Neuronal stem cell (in vitro differentiated cells): ENCODE measurements around the gene ANXA3.

Experiments
- DNase-seq: peaks from one replicate; pipeline ENCODE4 v3.0.0-alpha.2; 2013; ENCODE audit warnings: low spot score
- H2AFZ ChIP-seq: one replicate; pipeline ENCODE4 v1.6.1; 2013; ENCODE audit warnings: mild to moderate bottlenecking, low read length, inconsistent platforms
- H2AK5ac ChIP-seq: 2 replicates; pipeline ENCODE4 v1.6.1; 2013; ENCODE audit warnings: low read depth, mild to moderate bottlenecking, inconsistent platforms, low read length, moderate library complexity, mixed read lengths
- H2BK120ac ChIP-seq: 2 replicates; pipeline ENCODE4 v1.6.1; 2013; ENCODE audit warnings: low read depth, mild to moderate bottlenecking, inconsistent platforms, low read length, moderate library complexity, mixed read lengths
- H2BK12ac ChIP-seq: one replicate; pipeline ENCODE4 v1.6.1; 2013; ENCODE audit warnings: low read length, inconsistent platforms
- H2BK15ac ChIP-seq: 2 replicates; pipeline ENCODE4 v1.6.1; 2013; ENCODE audit warnings: mild to moderate bottlenecking, low read length, inconsistent platforms, mixed read lengths
- H2BK5ac ChIP-seq: one replicate; pipeline ENCODE4 v1.6.1; 2013; ENCODE audit warnings: inconsistent platforms, mild to moderate bottlenecking, low read length, moderate library complexity
- H3K14ac ChIP-seq: one replicate; pipeline ENCODE4 v1.6.1; 2013; ENCODE audit warnings: low read length, inconsistent platforms
- H3K18ac ChIP-seq: 2 replicates; pipeline ENCODE4 v1.6.1; 2013; ENCODE audit warnings: low read length, inconsistent platforms
- H3K23ac ChIP-seq: 2 replicates; pipeline ENCODE4 v1.6.1; 2013; ENCODE audit warnings: low read depth, mild to moderate bottlenecking, mixed read lengths, low read length, inconsistent platforms; ENCODE audit not compliant: poor library complexity
- H3K27ac ChIP-seq: replicated peaks from 3 replicates; pipeline ENCODE4 v1.5.1; 2013; ENCODE audit warnings: low read length, inconsistent platforms
- H3K27me3 ChIP-seq, 3 experiments: 2 replicates each; pipeline ENCODE4 v1.6.1; 2013; ENCODE audit warnings: low read length in 3 of 3, mild to moderate bottlenecking in 2 of 3, inconsistent platforms in 1 of 3, low read depth in 1 of 3, mixed read lengths in 1 of 3, moderate library complexity in 1 of 3; ENCODE audit not compliant: control insufficient read depth in 3 of 3, insufficient read depth in 3 of 3
- H3K36me3 ChIP-seq, 2 donors: replicated peaks in 1 of 2; 2 replicates each; pipeline ENCODE4 v1.6.1; 2013; ENCODE audit warnings: low read length in 2 of 2; ENCODE audit not compliant: control insufficient read depth in 2 of 2, insufficient read depth in 2 of 2
- H3K4ac ChIP-seq: 2 replicates; pipeline ENCODE4 v1.6.1; 2013; ENCODE audit warnings: inconsistent platforms, mild to moderate bottlenecking, low read length, moderate library complexity
- H3K4me1 ChIP-seq, 2 donors: 1 replicate in 1 of 2; 2 replicates in 1 of 2; pipeline ENCODE4 v1.6.1; 2013; ENCODE audit warnings: low read length in 2 of 2, low read depth in 1 of 2; ENCODE audit not compliant: control insufficient read depth in 2 of 2, insufficient read depth in 1 of 2
- H3K4me2 ChIP-seq: one replicate; pipeline ENCODE4 v1.6.1; 2013; ENCODE audit warnings: mild to moderate bottlenecking, low read length, inconsistent platforms; ENCODE audit not compliant: insufficient read depth, poor library complexity, severe bottlenecking
- H3K4me3 ChIP-seq, 2 donors: 2 replicates each; pipeline ENCODE4 v1.5.1; 2013; ENCODE audit warnings: low read length in 2 of 2, mild to moderate bottlenecking in 2 of 2, inconsistent platforms in 1 of 2, moderate library complexity in 1 of 2
- H3K79me1 ChIP-seq: one replicate; pipeline ENCODE4 v1.6.1; 2013; ENCODE audit warnings: low read depth, mild to moderate bottlenecking, inconsistent platforms, low read length, moderate library complexity
- H3K9ac ChIP-seq: one replicate; pipeline ENCODE4 v1.6.1; 2013; ENCODE audit warnings: mild to moderate bottlenecking, low read depth, low read length, inconsistent platforms; ENCODE audit not compliant: poor library complexity
- H3K9me3 ChIP-seq, 2 donors: replicated peaks in 1 of 2; 2 replicates each; pipeline versions ENCODE3 to v1.6.1; 2013; ENCODE audit warnings: low read length in 2 of 2, mild to moderate bottlenecking in 2 of 2, inconsistent platforms in 1 of 2, low read depth in 1 of 2, mixed read lengths in 1 of 2, moderate library complexity in 1 of 2; ENCODE audit not compliant: control insufficient read depth in 2 of 2, insufficient read depth in 1 of 2
- H4K8ac ChIP-seq: one replicate; pipeline ENCODE4 v1.6.1; 2013; ENCODE audit warnings: low read depth, mild to moderate bottlenecking, inconsistent platforms, low read length, moderate library complexity
- H4K91ac ChIP-seq: one replicate; pipeline ENCODE4 v1.6.1; 2013; ENCODE audit warnings: low read length, low read depth, mild to moderate bottlenecking, inconsistent platforms; ENCODE audit not compliant: poor library complexity
- WGBS, 2 donors: extraction: QIAGEN DNeasy Blood & Tissue Kit; methylation state at CpG; one replicate each; pipeline ENCODE4 v1.1.7; 2013; ENCODE audit warnings: missing lambda C conversion rate in 2 of 2, mixed read lengths in 1 of 2; ENCODE audit not compliant: insufficient read length in 2 of 2, insufficient replicate concordance in 1 of 2; ENCODE audit errors: extremely low coverage in 2 of 2; 5-methylcytosine and 5-hydroxymethylcytosine counted together

The ANXA3 gene

DNA sequence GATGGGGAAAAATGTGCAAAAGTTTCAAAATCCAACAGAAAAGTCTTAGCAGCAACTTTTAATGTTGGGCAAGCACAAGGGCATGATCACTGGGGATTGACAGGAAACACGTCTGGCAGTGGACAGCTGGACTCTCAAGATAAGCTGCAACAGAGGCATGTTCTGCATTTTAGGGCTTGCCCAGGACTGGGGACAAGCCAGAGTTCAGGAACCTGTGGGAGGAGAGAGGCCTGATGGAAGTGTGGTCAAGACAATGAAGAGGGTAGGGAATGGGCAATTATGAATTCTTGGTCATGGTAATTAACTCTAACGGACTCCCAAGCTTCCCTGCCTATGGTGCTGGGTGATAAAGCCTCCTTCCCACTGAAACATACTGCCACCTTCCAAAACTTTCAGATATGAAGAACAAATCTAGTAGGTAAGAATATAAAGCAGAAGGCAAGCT, 48.4 kb downstream of the ANXA3 start:
- no peak overlapping the region for H3K9ac ChIP-seq
- no peak for DNase-seq
- H4K91ac ChIP-seq: no peak overlapping the region
- H3K18ac ChIP-seq: no peak overlapping the region
- no peak overlapping the region for H3K4me2 ChIP-seq
- H3K14ac ChIP-seq: no peak overlapping the region
- H3K79me1 ChIP-seq: no peaks in the 10 kb centered on the region
- H3K4me3 ChIP-seq: no peak overlapping the region
- no peaks in the 10 kb centered on the region for H3K27me3 ChIP-seq
- H3K23ac ChIP-seq: no peak overlapping the region
- H2BK120ac ChIP-seq: no peak overlapping the region
- H3K4ac ChIP-seq: no peak overlapping the region
- H2BK15ac ChIP-seq: no peak overlapping the region
- WGBS, 2 donors: no CpG with 5 or more reads among the region's 2 CpGs
- H2BK12ac ChIP-seq: no peak overlapping the region
- H3K36me3 ChIP-seq: peaks cover 0 to 2% of the 10 kb centered on the region in 2 donors
- H3K4me1 ChIP-seq: no peaks in the 10 kb centered on the region
- H4K8ac ChIP-seq: no peak overlapping the region
- H3K27ac ChIP-seq: no peak overlapping the region
- no peak overlapping the region for H2AFZ ChIP-seq
- H3K9me3 ChIP-seq: no peaks in the 10 kb centered on the region
- H2BK5ac ChIP-seq: no peak overlapping the region
- H2AK5ac ChIP-seq: no peak overlapping the region

DNA sequence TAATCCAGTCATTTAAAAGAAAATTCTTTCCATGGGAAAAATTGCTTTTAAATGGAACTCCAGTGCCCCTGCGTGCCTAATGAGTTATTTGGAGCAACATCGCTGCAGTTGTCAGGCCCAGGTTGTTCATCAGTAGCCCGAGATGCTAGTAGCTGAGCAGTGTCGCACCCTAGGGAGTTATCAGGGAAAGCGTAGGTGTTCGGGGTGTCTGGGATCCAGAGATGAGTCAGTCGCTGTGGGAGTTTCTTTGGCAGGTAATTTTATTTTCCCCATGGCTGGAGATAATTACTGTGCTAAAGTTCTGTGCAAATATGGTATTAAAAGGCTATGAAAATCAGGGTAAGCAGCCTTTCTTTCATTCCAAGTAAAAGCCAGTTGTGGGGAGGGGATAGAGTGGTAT, 49.4 kb downstream of the ANXA3 start:
- Histone ChIP-seq H3K4ac (no peak overlapping the region), H3K9ac (no peak overlapping the region), H3K27ac (no peak overlapping the region), H2AK5ac (no peak overlapping the region), H3K18ac (no peak overlapping the region), H4K8ac (no peak overlapping the region), H3K23ac (no peak overlapping the region), H2BK120ac (no peak overlapping the region), H3K27me3 (no peaks in the 10 kb centered on the region), H3K4me3 (no peak overlapping the region), H2AFZ (no peak overlapping the region), H3K79me1 (no peaks in the 10 kb centered on the region), H3K4me1 (no peaks in the 10 kb centered on the region), H3K36me3 (peaks cover 0 to 2% of the 10 kb centered on the region in 2 donors), H4K91ac (no peak overlapping the region), H3K4me2 (no peak overlapping the region), H2BK12ac (no peak overlapping the region), H2BK5ac (no peak overlapping the region), H3K14ac (no peak overlapping the region), H2BK15ac (no peak overlapping the region), H3K9me3 (no peaks in the 10 kb centered on the region)
- no peak for DNase-seq
- WGBS, 2 donors: no CpG with 5 or more reads among the region's 7 CpGs

DNA sequence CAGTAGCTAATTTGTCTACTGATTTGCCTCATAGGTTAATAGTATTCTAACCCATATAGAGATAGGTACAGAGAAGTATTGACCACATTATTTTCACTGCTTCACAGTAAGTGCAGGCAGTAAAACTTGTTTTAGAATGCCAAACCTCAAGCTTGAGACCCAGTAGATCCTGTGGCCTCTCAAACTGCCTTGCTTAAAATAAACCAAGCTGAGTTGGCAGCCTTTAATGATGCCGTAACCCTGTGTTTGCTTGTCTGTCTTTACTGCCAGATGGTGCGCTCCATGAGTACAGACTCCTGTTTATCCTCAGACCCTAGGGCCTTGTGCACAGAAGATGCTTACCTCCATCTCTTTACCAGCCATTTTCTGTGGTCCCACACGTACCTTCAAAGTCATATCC, 50.8 kb downstream of the ANXA3 start:
- DNase-seq: no peak
- no peak overlapping the region for H3K14ac ChIP-seq
- H3K27me3 ChIP-seq: no peaks in the 10 kb centered on the region
- H2BK120ac ChIP-seq: no peak overlapping the region
- H2BK15ac ChIP-seq: no peak overlapping the region
- no peak overlapping the region for H3K4ac ChIP-seq
- H3K9me3 ChIP-seq: no peaks in the 10 kb centered on the region
- H3K27ac ChIP-seq: no peak overlapping the region
- no peak overlapping the region for H4K91ac ChIP-seq
- no peak overlapping the region for H3K4me3 ChIP-seq
- no CpG with 5 or more reads among the region's 3 CpGs for WGBS, 2 donors
- H3K4me2 ChIP-seq: no peak overlapping the region
- no peak overlapping the region for H3K18ac ChIP-seq
- no peak overlapping the region for H3K9ac ChIP-seq
- peaks cover 0 to 3% of the 10 kb centered on the region in 2 donors for H3K4me1 ChIP-seq
- H2AFZ ChIP-seq: no peak overlapping the region
- H2BK5ac ChIP-seq: no peak overlapping the region
- H2AK5ac ChIP-seq: no peak overlapping the region
- no peaks in the 10 kb centered on the region for H3K79me1 ChIP-seq
- no peak overlapping the region for H3K23ac ChIP-seq
- no peak overlapping the region for H4K8ac ChIP-seq
- H2BK12ac ChIP-seq: no peak overlapping the region
- H3K36me3 ChIP-seq: no peaks in the 10 kb centered on the region

DNA sequence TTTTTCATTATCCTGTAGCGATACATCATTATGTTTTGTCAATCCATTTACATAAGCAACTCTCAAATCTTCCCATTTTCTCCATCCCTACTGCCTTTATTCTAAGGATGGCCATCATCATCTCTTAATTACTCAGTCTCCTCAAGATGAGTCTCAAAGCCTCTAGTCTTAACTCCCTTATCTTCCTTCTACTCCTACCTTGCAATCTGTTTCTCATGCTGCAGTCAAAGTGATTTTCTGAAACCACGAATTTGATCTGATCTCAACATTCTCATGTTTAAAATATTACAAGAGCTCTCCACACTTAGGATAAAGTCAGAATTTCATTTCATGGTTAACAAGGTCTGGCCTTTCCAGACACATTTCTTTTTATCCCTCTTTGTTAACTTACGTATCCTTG, 51.8 kb downstream of the ANXA3 start:
- Histone ChIP-seq H2BK15ac (no peak overlapping the region), H3K4me3 (no peak overlapping the region), H4K8ac (no peak overlapping the region), H3K18ac (no peak overlapping the region), H3K9ac (no peak overlapping the region), H3K4me2 (no peak overlapping the region), H3K9me3 (no peaks in the 10 kb centered on the region), H2BK120ac (no peak overlapping the region), H3K23ac (no peak overlapping the region), H2AK5ac (no peak overlapping the region), H2BK5ac (no peak overlapping the region), H3K14ac (no peak overlapping the region), H2AFZ (no peak overlapping the region), H3K27me3 (no peaks in the 10 kb centered on the region), H2BK12ac (no peak overlapping the region), H3K36me3 (no peaks in the 10 kb centered on the region), H3K4me1 (peaks cover 0 to 3% of the 10 kb centered on the region in 2 donors), H3K4ac (no peak overlapping the region), H3K79me1 (no peaks in the 10 kb centered on the region), H4K91ac (no peak overlapping the region), H3K27ac (no peak overlapping the region)
- WGBS, 2 donors: no CpG with 5 or more reads among the region's 3 CpGs
- no peak for DNase-seq
